Stimulated activated CD4-positive, alpha-beta T cell treated with anti-CD3 and anti-CD28 coated beads, Interleukin-15, amount 100 ng/mL, for 48 hours (primary cell): ENCODE results near the gene MARCOL.

Source experiments
- DNase-seq, 2 donors: peaks; one replicate each; pipeline ENCODE4 v3.0.0-alpha.2; 2020; ENCODE audit warnings: low read depth in 2 of 2

Gene MARCOL, protein sequence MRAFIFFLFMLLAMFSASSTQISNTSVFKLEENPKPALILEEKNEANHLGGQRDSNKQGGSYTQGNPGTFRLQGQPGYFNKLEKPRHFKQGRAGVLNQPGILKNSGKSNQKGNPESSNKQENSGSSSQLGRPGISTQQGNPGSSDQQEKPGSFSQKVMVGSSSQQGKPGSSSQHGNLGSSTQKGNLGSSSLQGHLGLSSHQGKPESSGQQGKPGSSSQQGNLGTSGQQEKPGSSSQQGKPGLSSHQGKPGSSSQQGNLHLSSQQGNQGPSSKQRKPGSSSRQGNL

DNA sequence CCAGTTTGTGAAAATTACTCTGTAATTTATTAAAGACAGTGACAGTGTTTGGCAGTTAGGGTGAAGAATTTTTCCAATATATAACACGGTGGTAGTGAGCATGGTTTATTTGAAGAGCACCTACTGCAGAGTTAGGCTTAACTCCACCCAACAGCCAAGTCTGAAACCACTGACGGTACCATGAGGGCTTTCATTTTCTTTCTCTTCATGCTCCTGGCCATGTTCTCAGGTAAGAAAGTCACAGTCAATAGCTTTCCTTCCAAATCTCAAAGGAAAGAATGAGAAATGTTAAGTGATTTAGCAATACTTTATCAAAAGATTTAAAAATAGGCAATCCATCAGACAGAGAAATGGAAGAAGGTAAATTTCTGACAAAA is at the start of gene MARCOL:
Gene MARCOL (plus strand): TSS at position 108 of the 377 bp plus-strand sequence. CDS start 73 bp downstream, at position 181.
- no peak for DNase-seq

DNA sequence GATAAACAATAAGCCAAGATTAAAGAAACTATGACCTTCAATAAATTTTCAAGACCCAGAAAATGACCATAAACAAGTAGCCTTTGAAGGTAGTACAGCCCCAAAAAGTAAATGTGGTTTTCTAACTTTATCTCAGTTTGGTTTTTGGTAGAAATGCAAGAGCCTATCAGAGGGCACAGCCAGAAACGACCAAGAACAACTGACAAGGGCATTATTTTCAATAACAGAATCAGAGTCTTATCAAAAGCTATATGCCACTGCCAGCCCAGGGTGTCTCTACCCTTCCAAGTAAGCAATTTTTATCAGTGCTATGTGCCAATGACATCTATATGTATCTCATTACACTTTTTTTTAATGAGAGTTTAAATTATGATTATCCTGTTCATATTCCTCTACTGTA is 47.3 kb upstream of the MARCOL start:
- DNase-seq: no peak

DNA sequence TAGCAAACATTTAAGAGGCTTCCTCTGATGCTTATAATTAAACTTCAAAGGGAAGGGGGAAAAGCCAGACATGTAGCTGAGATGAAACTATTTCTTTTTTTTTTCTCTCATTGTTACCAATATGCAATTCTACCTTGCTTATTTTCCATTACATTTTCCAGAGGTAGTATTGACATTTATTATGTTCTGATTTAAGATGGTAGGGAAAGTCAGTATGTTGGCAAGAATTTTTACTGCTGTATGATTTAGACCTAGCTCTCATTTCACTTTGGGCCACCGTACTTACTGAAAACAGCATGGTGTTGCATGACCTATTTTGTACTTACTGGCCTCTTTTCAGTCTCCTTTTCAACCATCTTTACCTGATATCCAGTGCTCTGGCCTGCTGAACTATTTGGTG is 45.1 kb upstream of the MARCOL start:
- DNase-seq: no peak

DNA sequence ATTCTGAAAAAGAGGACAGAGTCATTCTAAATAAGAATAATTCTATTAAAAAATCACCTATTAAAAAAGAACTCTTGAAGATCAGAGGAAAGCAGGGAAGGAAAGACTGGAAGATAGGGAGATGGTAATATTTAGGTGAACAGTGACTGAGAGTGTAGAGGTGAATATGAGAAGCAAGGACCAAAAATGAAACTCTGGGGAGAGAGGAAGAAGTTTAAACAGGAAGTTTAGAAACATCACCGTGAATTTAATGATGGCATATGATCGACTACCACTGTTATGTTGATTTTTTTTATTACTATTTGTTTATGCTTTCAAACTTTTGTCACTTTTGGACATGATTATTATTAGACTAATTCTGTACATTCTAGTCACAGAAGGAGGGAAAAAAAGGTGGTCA is 37.2 kb upstream of the MARCOL start:
- DNase-seq: no peak

DNA sequence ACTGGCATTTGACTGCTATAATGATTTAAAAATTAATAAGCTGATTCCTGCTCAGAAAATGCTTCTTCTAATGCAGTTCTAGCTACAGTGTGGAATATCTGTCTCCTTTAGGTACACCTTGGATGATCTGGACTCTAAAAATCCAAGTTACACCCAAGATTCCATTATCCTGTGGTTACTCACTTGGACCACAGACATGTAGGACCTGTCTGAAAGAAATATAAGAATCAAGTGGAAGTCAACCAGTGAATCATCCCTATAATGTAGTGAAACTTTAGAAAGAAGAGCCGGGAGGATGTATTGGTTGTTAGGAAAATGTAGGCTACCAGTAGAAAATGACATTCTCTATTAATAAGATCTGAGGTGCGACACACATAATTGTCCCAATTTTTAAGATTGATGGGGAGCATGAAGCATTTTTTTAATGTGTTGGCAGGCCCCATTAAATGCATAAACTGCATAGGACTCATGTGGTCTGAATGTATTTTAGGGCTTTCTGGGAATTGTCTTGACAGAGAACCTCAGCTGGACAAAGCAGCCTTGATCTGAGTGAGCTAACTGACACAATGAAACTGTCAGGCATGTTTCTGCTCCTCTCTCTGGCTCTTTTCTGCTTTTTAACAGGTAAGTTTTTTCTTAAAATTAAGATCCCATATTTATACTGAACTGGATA is 35.7 kb upstream of the MARCOL start, which contains the start of gene SPINK6:
Gene SPINK6 (plus strand): TSS at position 512 of the 673 bp plus-strand sequence. CDS start 55 bp downstream, at position 567.
- DNase-seq: no peak

DNA sequence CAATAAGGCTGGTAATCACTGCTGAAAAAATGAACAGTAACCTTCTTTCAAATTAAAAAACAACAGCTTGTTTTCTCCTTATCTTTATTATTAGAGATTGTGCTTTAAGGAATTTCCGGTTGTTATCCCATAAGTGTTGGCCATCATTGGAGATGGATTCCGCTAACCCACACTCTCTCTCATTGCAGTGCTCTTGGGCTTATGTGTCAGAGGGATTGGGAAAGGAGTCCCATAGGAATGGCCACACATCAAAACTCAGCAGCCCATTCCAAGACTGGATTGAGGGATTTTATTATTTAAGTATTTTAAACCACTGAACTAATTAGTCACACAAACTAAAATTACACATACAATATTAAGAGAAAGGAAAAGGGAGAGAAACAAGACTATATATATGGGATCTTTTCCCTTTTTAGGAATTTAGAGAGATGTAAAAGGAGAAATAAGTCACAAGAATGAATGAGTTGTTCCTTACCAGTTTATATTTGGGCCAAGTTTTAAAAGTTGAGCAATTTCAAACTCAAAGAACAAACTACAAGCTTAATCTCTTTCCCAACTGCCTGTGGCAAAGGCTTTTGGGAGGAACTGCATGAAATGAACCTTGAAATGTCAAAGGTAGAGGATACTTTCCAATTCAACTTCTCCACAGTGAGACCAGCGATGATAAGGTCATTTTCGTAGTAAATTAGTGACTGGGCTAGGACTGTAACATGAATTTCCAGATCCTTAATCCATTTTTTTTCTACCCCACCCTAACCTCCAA is 33.1 kb upstream of the MARCOL start:
- no peak for DNase-seq

DNA sequence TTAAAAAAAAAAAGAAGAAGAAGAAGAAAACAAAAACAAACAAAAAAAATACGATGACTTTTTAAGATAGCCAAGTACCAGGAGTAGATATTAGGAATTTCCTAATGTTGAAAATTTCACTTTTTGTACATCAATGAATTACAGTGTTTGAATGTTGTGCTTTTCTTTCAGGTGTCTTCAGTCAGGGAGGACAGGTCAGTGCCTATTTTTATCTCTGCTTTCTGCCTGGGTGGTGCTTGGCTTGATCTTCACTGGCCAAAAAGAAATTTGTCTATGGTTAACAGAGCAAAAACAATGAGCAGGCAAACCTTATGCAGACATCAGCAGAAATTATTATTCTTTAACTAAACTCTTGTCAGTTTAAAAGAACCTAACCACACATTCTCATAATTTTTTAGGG is 32.5 kb upstream of the MARCOL start:
- DNase-seq: no peak

DNA sequence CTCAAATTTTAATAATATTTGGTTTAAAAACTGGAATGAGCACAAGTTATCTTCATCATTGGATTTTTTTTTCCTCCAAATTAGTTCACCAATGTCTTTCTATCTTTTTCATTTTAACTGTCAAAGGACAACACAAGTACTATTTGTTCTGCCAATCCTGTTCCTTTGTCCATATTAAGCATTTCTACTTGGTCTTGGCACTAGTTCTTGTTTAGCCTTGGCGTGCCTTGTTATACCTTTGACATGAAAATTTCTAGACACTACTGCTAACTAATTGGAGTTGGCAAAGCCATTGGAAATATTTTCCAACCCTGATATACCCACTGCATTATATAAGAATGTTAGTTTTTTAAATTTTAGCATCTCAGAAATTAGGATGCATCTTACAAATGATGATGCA is 31.7 kb upstream of the MARCOL start:
- DNase-seq: no peak

DNA sequence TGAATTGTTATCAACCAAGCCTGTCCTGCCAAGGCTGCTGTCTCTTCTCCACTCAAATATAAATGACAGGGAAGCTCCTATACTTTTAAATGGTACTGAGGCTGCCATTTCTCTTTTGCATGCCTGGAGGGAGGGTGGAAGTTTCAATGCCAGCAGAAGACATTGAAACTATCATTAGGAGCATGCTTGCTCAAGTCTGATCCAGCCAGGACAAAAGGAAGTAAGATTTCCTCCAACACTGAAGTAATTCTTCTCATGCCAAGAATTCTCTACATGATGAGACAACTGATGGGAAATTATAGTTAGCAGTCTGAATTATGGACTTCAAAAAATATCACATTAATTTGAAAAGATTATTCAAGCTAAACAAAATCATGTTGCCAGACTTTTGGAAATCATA is 30.1 kb upstream of the MARCOL start:
- no peak for DNase-seq

DNA sequence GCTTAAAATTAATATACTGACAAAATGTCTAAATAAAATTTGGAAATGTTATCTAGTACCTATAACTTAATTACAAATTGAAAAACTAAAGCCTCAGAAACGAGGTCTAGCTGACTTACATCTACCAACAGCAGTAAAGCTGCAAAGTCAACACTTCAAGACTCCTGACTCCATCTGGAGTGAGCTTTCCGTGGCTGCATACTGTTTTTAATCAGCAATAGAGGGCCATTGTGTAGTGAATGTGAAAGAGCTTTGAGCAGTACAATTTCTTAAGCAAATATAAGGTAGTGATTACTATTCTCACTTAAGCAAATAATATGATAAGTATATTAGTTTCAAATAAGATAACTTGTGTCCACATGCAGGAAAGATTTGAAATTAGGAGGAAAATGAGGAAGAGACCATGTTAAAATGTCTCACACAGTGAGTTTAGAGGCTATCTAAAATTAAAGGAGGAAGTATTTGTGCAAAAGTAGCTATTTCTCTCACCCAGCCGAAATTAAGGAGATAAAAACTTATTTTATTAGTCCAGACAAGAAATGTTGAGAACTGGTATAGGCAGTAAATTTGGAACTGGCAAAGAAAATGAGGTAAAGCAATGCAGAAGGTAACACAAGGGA is 29.1 kb upstream of the MARCOL start:
- no peak for DNase-seq

DNA sequence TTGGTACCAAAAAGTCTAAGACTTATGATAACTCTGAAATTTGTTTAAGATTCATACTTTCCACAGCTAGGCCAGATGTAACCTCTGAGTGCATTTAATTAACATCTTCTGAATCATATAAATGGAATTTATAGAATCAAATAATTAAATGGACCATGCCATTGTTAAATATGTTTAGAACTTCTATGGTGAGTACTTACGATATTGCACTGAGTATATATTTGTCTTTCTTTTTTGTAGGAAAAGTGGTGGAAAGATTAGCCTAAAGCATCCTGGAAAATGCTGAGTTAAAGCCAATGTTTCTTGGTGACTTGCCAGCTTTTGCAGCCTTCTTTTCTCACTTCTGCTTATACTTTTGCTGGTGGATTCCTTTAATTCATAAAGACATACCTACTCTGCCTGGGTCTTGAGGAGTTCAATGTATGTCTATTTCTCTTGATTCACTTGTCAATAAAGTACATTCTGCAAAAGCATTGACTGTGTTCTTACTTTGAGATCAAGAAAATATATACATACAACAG is 23.6 kb upstream of the MARCOL start:
- no peak for DNase-seq

DNA sequence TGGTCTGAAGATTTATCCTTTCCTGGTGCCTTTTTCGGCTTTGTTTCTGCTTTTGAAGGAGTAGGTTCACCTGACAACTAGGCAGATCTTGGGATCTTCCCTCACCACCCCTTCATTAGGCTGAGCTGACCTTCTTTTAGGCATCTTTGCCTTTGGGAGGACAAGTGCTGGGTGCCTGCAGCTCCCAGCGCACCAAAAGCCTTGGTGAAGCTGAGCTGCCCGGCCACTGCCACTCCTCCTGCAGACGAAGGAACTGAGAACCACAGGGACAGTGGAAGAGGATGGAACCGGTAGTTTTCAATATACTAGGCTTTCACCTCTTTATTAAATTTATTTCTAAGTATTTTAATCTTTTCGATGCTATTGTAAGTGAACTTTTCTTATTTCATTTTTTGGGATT is 16.8 kb upstream of the MARCOL start:
- DNase-seq: no peak

DNA sequence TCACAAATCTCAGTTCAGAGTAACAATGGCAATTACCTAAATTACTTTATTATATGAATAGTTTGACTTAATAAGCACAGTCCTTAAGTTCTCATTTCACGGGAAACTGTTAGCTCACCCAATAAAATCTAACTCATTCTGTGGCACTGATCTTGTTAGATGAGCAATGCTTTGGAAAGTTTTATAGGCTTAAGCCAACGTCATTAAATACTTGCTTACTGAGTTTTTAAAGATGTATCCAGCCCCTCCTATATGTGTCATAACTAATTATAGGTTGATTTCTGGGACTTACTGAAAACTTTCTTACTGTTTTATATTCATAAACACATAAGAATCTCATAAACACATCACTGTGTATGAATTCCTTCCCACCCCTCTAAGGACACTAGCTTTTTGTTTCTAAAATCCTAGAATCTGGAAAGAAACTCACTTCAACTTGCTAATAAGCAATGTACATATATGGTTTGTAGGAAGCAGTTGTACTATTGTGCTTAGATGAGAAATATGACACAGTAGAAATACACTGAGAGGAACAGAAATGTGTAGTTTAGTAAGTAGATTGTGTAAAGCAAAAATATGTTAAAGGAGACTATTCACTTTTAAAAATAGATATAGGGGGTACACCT is 14.1 kb upstream of the MARCOL start:
- no peak for DNase-seq

DNA sequence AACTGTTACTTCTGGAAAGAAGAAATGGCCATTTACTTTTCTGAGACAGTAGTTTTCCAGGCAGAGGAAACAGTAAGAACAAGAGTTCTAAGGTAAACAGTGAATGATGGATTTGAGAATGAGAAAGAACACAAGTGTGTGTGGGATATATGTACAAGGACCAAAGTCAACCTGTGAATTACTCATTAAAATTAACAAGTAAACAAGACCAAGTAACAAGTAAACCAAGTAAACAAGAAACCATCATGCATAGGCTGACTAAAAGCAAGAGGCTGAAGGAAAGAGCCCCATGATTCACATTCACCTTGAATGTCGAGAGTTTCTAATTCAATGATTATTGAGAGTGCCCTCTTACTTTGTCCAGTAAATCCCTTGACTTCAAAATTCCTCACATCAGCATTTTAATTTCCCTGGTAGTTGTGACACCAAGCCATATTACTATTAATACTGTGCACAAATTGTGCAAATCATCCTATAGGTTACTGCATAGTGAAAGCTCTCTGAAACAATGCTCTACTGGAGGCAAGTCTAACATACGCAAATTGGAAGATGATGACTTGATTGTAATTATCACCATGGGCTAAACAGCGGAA is 9.8 kb upstream of the MARCOL start:
- DNase-seq: no peak

DNA sequence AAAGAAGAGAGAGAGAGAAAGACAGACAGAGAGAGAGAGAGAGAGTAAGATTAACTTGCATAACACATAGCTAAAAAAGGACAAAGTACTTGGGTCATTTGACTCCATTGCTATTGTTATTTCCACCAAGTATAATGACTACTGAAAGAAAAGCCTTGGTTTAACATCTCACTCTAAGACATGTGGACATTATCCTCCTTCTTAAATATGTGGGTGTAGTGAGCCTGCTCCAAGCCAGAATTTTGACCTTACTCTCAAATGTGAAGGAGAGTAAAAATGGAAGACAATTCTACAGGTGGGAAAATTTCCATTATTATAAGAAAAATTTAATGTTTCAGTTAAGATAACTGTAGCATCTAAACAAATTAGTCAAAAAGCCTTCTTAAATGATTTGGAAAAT is 8.5 kb upstream of the MARCOL start:
- no peak for DNase-seq

DNA sequence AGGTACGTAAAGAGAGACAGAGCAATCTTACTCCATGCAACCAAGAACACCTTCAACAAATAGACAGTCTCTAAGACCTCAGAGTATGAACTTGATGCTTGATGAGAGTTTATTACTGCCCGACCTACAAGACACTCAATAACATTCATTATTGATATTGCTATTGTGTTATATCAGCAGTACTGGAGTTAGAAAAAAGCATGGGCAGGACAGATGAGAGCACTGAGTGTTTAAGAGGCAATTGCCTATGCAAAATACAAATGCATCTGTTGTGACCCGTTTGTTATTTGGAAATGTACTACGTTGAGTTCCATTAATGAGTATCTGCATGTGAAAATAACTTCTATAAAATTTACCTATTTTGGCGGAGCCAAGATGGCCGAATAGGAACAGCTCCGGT is 8.1 kb upstream of the MARCOL start:
- no peak for DNase-seq

DNA sequence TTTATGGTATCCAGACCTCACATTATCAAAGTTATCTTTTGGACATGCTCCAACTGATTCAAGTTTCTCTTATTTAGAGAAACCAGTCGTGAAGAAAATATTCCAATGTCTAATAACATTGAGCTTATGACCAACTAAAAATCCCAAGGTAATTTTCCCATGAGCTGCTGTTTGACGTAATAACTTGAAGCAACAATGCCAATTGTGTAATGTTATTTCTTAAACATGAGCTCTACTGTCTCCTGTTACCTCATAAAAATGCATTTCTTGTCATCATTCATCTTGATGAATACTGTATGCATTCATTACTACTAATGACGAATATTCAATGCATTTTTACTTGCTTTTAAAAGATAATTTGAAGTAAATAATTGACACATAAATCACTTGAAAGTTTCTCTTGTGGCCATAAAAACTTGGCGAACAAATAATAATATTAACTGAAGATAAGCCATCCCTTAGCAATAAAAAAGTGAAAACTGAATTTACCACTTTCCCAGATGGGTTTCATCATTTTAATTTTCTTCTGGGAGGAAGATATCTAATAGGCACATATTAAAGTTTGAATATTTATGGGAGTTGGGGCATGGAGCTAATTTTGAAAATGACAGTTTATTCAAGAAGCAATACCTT is 424 bp upstream of the MARCOL start:
- no peak for DNase-seq

DNA sequence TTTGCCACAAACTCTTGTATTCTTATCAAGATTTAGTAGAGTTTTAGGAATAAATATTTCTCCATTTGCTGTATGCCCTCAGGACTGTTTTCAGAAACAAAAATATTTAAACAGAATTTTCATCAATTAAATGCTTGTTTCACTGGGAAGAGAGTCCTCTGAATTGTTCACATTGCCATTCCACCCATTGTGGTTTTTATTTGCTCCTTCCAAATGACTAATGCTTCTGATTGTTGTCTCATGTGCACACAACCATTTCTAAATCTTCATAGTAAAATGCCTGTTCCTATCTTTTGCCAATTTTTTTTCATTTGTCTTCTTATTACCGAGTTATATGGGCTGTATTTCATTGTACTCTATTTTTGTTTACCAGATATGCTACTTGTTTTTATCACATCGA is 10.6 kb downstream of the MARCOL start:
- DNase-seq: no peak

DNA sequence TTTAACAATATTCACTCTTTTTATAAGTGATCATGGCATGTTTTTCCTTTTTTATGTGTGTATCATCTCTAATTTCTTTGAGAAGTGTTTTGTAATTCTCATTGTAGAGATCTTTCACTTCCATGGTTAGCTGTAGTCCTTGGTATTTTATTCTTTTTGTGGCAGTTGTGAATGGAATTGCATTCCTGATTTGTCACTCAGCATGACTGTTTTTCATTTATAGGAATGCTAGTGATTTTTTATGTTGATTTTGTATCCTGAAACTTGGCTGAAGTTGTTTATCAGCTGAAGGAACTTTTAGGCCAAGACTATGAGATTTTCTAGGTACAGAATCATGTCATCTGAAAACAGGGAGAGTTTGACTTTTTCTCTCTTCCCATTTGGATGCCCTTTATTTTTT is 17.1 kb downstream of the MARCOL start:
- no peak for DNase-seq

DNA sequence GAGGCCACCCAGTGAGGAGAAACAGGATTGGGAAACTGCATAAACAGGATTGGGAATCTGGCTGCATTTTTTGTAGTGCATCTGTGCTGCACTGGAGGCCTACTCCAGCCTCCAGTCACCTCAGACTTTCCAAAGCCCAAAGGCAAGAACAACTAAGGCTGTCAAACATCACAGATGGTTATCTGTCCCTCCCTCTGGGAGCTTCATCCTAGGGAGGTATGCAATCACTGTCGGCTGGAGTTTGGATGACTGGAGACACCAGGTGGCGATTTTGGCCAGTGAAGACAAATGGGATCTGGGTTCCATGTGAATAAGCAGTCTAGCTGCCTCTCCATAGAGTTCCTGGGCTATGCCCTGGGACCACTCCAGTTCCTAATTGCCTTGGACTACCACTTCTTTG is 21.0 kb downstream of the MARCOL start:
- no peak for DNase-seq

DNA sequence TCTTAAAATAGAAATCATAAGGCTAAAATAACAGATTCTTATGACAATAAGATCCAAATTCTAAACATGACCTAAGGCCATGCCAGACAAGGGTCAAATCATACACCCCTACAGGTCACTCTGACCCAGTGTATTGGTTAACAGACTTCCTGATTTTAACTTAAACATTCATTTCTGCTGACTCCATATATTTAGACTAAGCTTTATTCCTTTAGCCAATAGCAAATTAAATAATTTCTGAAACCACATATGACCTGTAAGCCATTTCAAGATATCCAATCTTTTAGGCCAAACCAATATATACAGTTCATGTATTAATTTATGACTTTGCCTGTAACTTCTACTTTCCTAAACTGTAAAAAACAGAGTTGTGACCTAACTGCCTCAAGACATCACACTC is 22.9 kb downstream of the MARCOL start:
- no peak for DNase-seq
